IPS-18c (cell line): Measurements from ENCODE around the gene LTB4R.

Experiments
- H3K4me3 ChIP-seq: 2 replicates; pipeline ENCODE4 v1.7.0; 2013; ENCODE audit warnings: low read depth, mild to moderate bottlenecking, low read length, moderate library complexity; ENCODE audit not compliant: insufficient read depth
- H3K9me3 ChIP-seq: one replicate; pipeline ENCODE4 v1.6.1; 2013; ENCODE audit warnings: mild to moderate bottlenecking, low read length, moderate library complexity; ENCODE audit not compliant: control insufficient read depth, insufficient read depth

The LTB4R gene

GRCh38 chr14:24293525-24293924, 17.8 kb upstream of the LTB4R start:
- Histone ChIP-seq H3K4me3 (no peak overlapping the region), H3K9me3 (no peaks in the 10 kb centered on the region)

- H3K4me3 ChIP-seq: no peak overlapping the region
- no peaks in the 10 kb centered on the region for H3K9me3 ChIP-seq
Measured at GRCh38 chr14:24296341-24297157, 14.8 kb upstream of the LTB4R start.

- Histone ChIP-seq H3K4me3 (no peak overlapping the region), H3K9me3 (no peaks in the 10 kb centered on the region)
Measured at GRCh38 chr14:24297190-24297964, 13.9 kb upstream of the LTB4R start.

GRCh38 chr14:24298892-24299254, 12.4 kb upstream of the LTB4R start:
- Histone ChIP-seq H3K4me3 (peak overlapping the region; percentile 92), H3K9me3 (no peaks in the 10 kb centered on the region)

GRCh38 chr14:24299255-24300191, 11.8 kb upstream of the LTB4R start, which contains the start of the genes DHRS1 and NOP9:
Gene DHRS1 (minus strand): TSS chr14:24299780. CDS start chr14:24299106, 674 bp downstream.
Gene NOP9 (plus strand): TSS chr14:24299850. CDS start chr14:24299955, 105 bp downstream.
- H3K9me3 ChIP-seq: no peaks in the 10 kb centered on the region
- H3K4me3 ChIP-seq: peak within 1 kb of the TSS; percentile 92

GRCh38 chr14:24300326-24300980, 10.8 kb upstream of the LTB4R start:
- Histone ChIP-seq H3K9me3 (no peaks in the 10 kb centered on the region), H3K4me3 (peak overlapping the region; percentile 92)

- no peak overlapping the region for H3K4me3 ChIP-seq
- H3K9me3 ChIP-seq: no peaks in the 10 kb centered on the region
Measured at GRCh38 chr14:24304019-24304387, 7.3 kb upstream of the LTB4R start.

- no peak overlapping the region for H3K4me3 ChIP-seq
Measured at GRCh38 chr14:24307156-24307574, 4.1 kb upstream of the LTB4R start.

GRCh38 chr14:24307575-24308341, 3.5 kb upstream of the LTB4R start, which contains the start of gene CIDEB:
Gene CIDEB (minus strand): TSS chr14:24307977. CDS start chr14:24307858, 119 bp downstream.
- Histone ChIP-seq H3K4me3 (no peak within 1 kb of the TSS), H3K9me3 (no peaks in the 10 kb centered on the region)

More at GRCh38 chr14:24307156-24307574, 4.1 kb upstream of the LTB4R start:
- H3K9me3 ChIP-seq: no peaks in the 10 kb centered on the region

- no peaks in the 10 kb centered on the region for H3K9me3 ChIP-seq
- no peak overlapping the region for H3K4me3 ChIP-seq
Measured at GRCh38 chr14:24308342-24309124, 2.8 kb upstream of the LTB4R start.

GRCh38 chr14:24309538-24310264, 1.6 kb upstream of the LTB4R start, which contains the start of gene LTB4R2:
Gene LTB4R2 (plus strand): TSS chr14:24310140. CDS start chr14:24310665, 525 bp downstream.
- Histone ChIP-seq H3K4me3 (no peak within 1 kb of the TSS), H3K9me3 (no peaks in the 10 kb centered on the region)

- no peaks in the 10 kb centered on the region for H3K9me3 ChIP-seq
- H3K4me3 ChIP-seq: no peak overlapping the region
Measured at GRCh38 chr14:24310265-24310645, 1.0 kb upstream of the LTB4R start.

GRCh38 chr14:24311837-24312615, 724 bp downstream of the LTB4R start:
- Histone ChIP-seq H3K4me3 (no peak overlapping the region), H3K9me3 (no peaks in the 10 kb centered on the region)
